ENCODE data around the gene SCUBE1.

GRCh38 chr22:43375951-43376455, 32.8 kb upstream of the SCUBE1 start:
- no peak for TF ChIP-seq EP300 (IDR thresholded peaks at IDR 0.05; ENCODE audit: borderline replicate concordance)
- TF ChIP-seq, protein P1, sequence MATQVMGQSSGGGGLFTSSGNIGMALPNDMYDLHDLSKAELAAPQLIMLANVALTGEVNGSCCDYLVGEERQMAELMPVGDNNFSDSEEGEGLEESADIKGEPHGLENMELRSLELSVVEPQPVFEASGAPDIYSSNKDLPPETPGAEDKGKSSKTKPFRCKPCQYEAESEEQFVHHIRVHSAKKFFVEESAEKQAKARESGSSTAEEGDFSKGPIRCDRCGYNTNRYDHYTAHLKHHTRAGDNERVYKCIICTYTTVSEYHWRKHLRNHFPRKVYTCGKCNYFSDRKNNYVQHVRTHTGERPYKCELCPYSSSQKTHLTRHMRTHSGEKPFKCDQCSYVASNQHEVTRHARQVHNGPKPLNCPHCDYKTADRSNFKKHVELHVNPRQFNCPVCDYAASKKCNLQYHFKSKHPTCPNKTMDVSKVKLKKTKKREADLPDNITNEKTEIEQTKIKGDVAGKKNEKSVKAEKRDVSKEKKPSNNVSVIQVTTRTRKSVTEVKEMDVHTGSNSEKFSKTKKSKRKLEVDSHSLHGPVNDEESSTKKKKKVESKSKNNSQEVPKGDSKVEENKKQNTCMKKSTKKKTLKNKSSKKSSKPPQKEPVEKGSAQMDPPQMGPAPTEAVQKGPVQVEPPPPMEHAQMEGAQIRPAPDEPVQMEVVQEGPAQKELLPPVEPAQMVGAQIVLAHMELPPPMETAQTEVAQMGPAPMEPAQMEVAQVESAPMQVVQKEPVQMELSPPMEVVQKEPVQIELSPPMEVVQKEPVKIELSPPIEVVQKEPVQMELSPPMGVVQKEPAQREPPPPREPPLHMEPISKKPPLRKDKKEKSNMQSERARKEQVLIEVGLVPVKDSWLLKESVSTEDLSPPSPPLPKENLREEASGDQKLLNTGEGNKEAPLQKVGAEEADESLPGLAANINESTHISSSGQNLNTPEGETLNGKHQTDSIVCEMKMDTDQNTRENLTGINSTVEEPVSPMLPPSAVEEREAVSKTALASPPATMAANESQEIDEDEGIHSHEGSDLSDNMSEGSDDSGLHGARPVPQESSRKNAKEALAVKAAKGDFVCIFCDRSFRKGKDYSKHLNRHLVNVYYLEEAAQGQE (IDR thresholded peaks at IDR 0.05; ENCODE audit: low read depth): no peak
- TF ChIP-seq NFIC (IDR thresholded peaks at IDR 0.05): no peak
- no peak for TF ChIP-seq TAF1 (IDR thresholded peaks at IDR 0.05; ENCODE audit: low read depth)
